BLaER1 treated with 17β-estradiol and CSF1 and Interleukin-3, amounts not matched to agents 10 nM and 100 nM (cell line): Measurements from ENCODE around the gene ZBTB7C.

Experiments used
- H3K27ac ChIP-seq, 11 experiments: shearing (Covaris generic); formaldehyde crosslinking; 2 replicates each; pipeline ENCODE4 v1.8.1; 2022
- H3K27me3 ChIP-seq, 11 experiments: shearing (Covaris generic); formaldehyde crosslinking; 2 replicates each; pipeline ENCODE4 v1.8.1; 2022
- H3K36me3 ChIP-seq, 11 experiments: shearing (Covaris generic); formaldehyde crosslinking; 2 replicates each; pipeline ENCODE4 v1.8.1; 2022
- H3K4me1 ChIP-seq, 10 experiments: shearing (Covaris generic); formaldehyde crosslinking; 2 replicates each; pipeline ENCODE4 v1.8.1; 2022
- H3K4me2 ChIP-seq, 11 experiments: shearing (Covaris generic); formaldehyde crosslinking; 2 replicates each; pipeline ENCODE4 v1.8.1; 2022
- H3K4me3 ChIP-seq, 10 experiments: shearing (Covaris generic); formaldehyde crosslinking; 2 replicates each; pipeline ENCODE4 v1.8.1; 2022
- H3K9ac ChIP-seq, 11 experiments: shearing (Covaris generic); formaldehyde crosslinking; 2 replicates each; pipeline ENCODE4 v1.8.1; 2022
- H3K9me3 ChIP-seq, 11 experiments: shearing (Covaris generic); formaldehyde crosslinking; replicated peaks in 1 of 11; 2 replicates each; pipeline ENCODE4 v1.8.1; 2022
- H4K20me1 ChIP-seq, 11 experiments: shearing (Covaris generic); formaldehyde crosslinking; 2 replicates each; pipeline ENCODE4 v1.8.1; 2022
- Cebpa-rat ChIP-seq, 11 experiments: shearing (Covaris generic); IDR thresholded peaks; 2 replicates each; pipeline ENCODE4 v1.8.1; 2022

Gene ZBTB7C

GRCh38 chr18:48408727-48409590 lies at the start of gene ZBTB7C:
ZBTB7C (minus strand) TSS chr18:48409383.
- Histone ChIP-seq H4K20me1 (peaks cover 0 to 45% (median 27%) of the 10 kb centered on the region in 11 experiments; a peak in 15 of 22 replicates), H3K9ac (peak within 1 kb of the TSS; percentile 3 to 71 (median 65); a peak in 21 of 22 replicates), H3K27me3 (peaks cover 66 to 82% (median 79%) of the 10 kb centered on the region in 11 experiments), H3K27ac (no peak within 1 kb of the TSS), H3K4me2 (peak within 1 kb of the TSS; percentile 97 to 100 (median 100)), H3K4me3 (peak within 1 kb of the TSS; percentile 68 to 83 (median 72)), H3K4me1 (peaks cover 9 to 36% (median 14%) of the 10 kb centered on the region in 10 experiments; a peak in 18 of 20 replicates), H3K36me3 (no peaks in the 10 kb centered on the region), H3K9me3 (peaks cover 0 to 9% (median 0%) of the 10 kb centered on the region in 11 experiments; a peak in 3 of 22 replicates)
- no peak for TF ChIP-seq Cebpa-rat (IDR thresholded peaks at IDR 0.05)

GRCh38 chr18:48456838-48457237 lies 47.7 kb upstream of the ZBTB7C start:
- peak overlapping the region; percentile 62 to 79 (median 74); a peak in 18 of 22 replicates for H3K4me2 ChIP-seq
- H3K9me3 ChIP-seq = no peaks in the 10 kb centered on the region
- H3K36me3 ChIP-seq = no peaks in the 10 kb centered on the region
- H3K27ac ChIP-seq = no peak overlapping the region
- H3K4me1 ChIP-seq = peaks cover 19 to 61% (median 31%) of the 10 kb centered on the region in 10 experiments
- no peak overlapping the region for H3K9ac ChIP-seq
- H4K20me1 ChIP-seq = peaks cover 0 to 45% (median 11%) of the 10 kb centered on the region in 11 experiments; a peak in 10 of 22 replicates
- TF ChIP-seq Cebpa-rat (IDR thresholded peaks at IDR 0.05) = no peak
- H3K27me3 ChIP-seq = peaks cover 13 to 49% (median 34%) of the 10 kb centered on the region in 11 experiments; a peak in 21 of 22 replicates
- no peak overlapping the region for H3K4me3 ChIP-seq

- Histone ChIP-seq H3K4me3 (no peak overlapping the region), H3K9ac (no peak overlapping the region; a peak in 1 of 22 replicates), H3K9me3 (no peaks in the 10 kb centered on the region), H3K36me3 (no peaks in the 10 kb centered on the region), H3K27me3 (peaks cover 13 to 49% (median 34%) of the 10 kb centered on the region in 11 experiments; a peak in 21 of 22 replicates), H4K20me1 (peaks cover 0 to 45% (median 11%) of the 10 kb centered on the region in 11 experiments; a peak in 10 of 22 replicates), H3K4me2 (peak overlapping the region; percentile 62 to 79 (median 74)), H3K27ac (peak overlapping the region in 2 of 11 experiments; percentile 25 to 47; a peak in 2 of 22 replicates), H3K4me1 (peaks cover 19 to 61% (median 31%) of the 10 kb centered on the region in 10 experiments)
- TF ChIP-seq Cebpa-rat (IDR thresholded peaks at IDR 0.05) = no peak
These were observed 46.6 kb upstream of the ZBTB7C start for GRCh38 chr18:48455555-48456478.

- H3K27ac ChIP-seq = no peak overlapping the region
- peaks cover 13 to 50% (median 34%) of the 10 kb centered on the region in 11 experiments; a peak in 21 of 22 replicates for H3K27me3 ChIP-seq
- H3K9ac ChIP-seq = no peak overlapping the region
- H3K4me2 ChIP-seq = peak overlapping the region in 5 of 11 experiments; percentile 0 to 47 (median 33); a peak in 7 of 22 replicates
- no peak overlapping the region for H3K4me3 ChIP-seq
- H4K20me1 ChIP-seq = peaks cover 0 to 45% (median 11%) of the 10 kb centered on the region in 11 experiments; a peak in 10 of 22 replicates
- TF ChIP-seq Cebpa-rat (IDR thresholded peaks at IDR 0.05) = no peak
- H3K36me3 ChIP-seq = no peaks in the 10 kb centered on the region
- peaks cover 25 to 49% (median 33%) of the 10 kb centered on the region in 10 experiments for H3K4me1 ChIP-seq
- no peaks in the 10 kb centered on the region for H3K9me3 ChIP-seq
These were observed 45.1 kb upstream of the ZBTB7C start for GRCh38 chr18:48454261-48454757.

- peaks cover 0 to 45% (median 11%) of the 10 kb centered on the region in 11 experiments; a peak in 10 of 22 replicates for H4K20me1 ChIP-seq
- H3K9ac ChIP-seq = peak overlapping the region in 2 of 11 experiments; percentile 21 to 34; a peak in 1 of 22 replicates
- no peaks in the 10 kb centered on the region for H3K9me3 ChIP-seq
- no peak for TF ChIP-seq Cebpa-rat (IDR thresholded peaks at IDR 0.05)
- peak overlapping the region in 2 of 11 experiments; percentile 23 to 43; a peak in 4 of 22 replicates for H3K4me2 ChIP-seq
- H3K36me3 ChIP-seq = no peaks in the 10 kb centered on the region
- no peak overlapping the region for H3K4me3 ChIP-seq
- peaks cover 13 to 51% (median 34%) of the 10 kb centered on the region in 11 experiments; a peak in 21 of 22 replicates for H3K27me3 ChIP-seq
- H3K4me1 ChIP-seq = peaks cover 25 to 41% (median 32%) of the 10 kb centered on the region in 10 experiments
- H3K27ac ChIP-seq = no peak overlapping the region
These were observed 44.3 kb upstream of the ZBTB7C start for GRCh38 chr18:48453330-48454066.

- TF ChIP-seq Cebpa-rat (IDR thresholded peaks at IDR 0.05) = no peak
- H3K27ac ChIP-seq = no peak overlapping the region
- peaks cover 25 to 40% (median 34%) of the 10 kb centered on the region in 10 experiments for H3K4me1 ChIP-seq
- H3K27me3 ChIP-seq = peaks cover 13 to 51% (median 34%) of the 10 kb centered on the region in 11 experiments; a peak in 21 of 22 replicates
- peaks cover 0 to 45% (median 11%) of the 10 kb centered on the region in 11 experiments; a peak in 10 of 22 replicates for H4K20me1 ChIP-seq
- H3K4me2 ChIP-seq = peak overlapping the region in 2 of 11 experiments; percentile 23 to 43; a peak in 4 of 22 replicates
- no peaks in the 10 kb centered on the region for H3K9me3 ChIP-seq
- peak overlapping the region in 2 of 11 experiments; percentile 21 to 34; a peak in 2 of 22 replicates for H3K9ac ChIP-seq
- no peak overlapping the region for H3K4me3 ChIP-seq
- no peaks in the 10 kb centered on the region for H3K36me3 ChIP-seq
These were observed 43.7 kb upstream of the ZBTB7C start for GRCh38 chr18:48452861-48453323.

GRCh38 chr18:48450685-48451084 lies 41.5 kb upstream of the ZBTB7C start:
- H3K9ac ChIP-seq = no peak overlapping the region
- peaks cover 3 to 33% (median 19%) of the 10 kb centered on the region in 11 experiments; a peak in 20 of 22 replicates for H3K27me3 ChIP-seq
- no peaks in the 10 kb centered on the region for H3K9me3 ChIP-seq
- no peak overlapping the region for H3K27ac ChIP-seq
- TF ChIP-seq Cebpa-rat (IDR thresholded peaks at IDR 0.05) = no peak
- no peaks in the 10 kb centered on the region for H3K36me3 ChIP-seq
- no peak overlapping the region for H3K4me2 ChIP-seq
- no peak overlapping the region for H3K4me3 ChIP-seq
- H3K4me1 ChIP-seq = peaks cover 13 to 27% (median 21%) of the 10 kb centered on the region in 10 experiments
- H4K20me1 ChIP-seq = peaks cover 0 to 25% (median 3%) of the 10 kb centered on the region in 11 experiments; a peak in 8 of 22 replicates
